Neural progenitor cell (in vitro differentiated cells): Measurements from ENCODE around the gene PPFIA3.

Experiments
- EZH2 ChIP-seq: fragments of 200-600 bp; sonication (generic); IDR thresholded peaks from 2 replicates; pipeline ENCODE4 v1.6.1; 2017; ENCODE audit warnings: antibody characterized with exemption, mild to moderate bottlenecking, moderate library complexity
- TF ChIP-seq, protein P1 (sequence below): fragments of 200-600 bp; sonication (generic); IDR thresholded peaks from 2 replicates; pipeline ENCODE4 v1.5.1; 2017; ENCODE audit warnings: antibody characterized with exemption, mild to moderate bottlenecking

DNA sequence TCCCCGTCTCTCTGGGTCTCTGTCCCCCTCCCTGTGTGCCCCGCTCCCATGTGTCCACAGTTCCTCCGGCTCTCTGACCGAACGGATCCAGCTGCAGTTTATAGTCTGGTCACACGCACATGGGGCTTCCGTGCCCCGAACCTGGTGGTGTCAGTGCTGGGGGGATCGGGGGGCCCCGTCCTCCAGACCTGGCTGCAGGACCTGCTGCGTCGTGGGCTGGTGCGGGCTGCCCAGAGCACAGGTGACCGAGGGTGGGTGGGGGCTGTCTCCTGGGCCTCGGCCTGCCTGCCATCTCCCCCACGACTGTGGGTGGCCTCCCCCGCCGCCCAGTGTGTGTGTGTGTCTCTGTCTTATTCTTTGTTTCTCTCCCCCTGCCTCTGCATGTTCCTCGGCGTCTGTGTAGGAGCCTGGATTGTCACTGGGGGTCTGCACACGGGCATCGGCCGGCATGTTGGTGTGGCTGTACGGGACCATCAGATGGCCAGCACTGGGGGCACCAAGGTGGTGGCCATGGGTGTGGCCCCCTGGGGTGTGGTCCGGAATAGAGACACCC, 48.6 kb downstream of the PPFIA3 start:
- TF ChIP-seq, protein P1, sequence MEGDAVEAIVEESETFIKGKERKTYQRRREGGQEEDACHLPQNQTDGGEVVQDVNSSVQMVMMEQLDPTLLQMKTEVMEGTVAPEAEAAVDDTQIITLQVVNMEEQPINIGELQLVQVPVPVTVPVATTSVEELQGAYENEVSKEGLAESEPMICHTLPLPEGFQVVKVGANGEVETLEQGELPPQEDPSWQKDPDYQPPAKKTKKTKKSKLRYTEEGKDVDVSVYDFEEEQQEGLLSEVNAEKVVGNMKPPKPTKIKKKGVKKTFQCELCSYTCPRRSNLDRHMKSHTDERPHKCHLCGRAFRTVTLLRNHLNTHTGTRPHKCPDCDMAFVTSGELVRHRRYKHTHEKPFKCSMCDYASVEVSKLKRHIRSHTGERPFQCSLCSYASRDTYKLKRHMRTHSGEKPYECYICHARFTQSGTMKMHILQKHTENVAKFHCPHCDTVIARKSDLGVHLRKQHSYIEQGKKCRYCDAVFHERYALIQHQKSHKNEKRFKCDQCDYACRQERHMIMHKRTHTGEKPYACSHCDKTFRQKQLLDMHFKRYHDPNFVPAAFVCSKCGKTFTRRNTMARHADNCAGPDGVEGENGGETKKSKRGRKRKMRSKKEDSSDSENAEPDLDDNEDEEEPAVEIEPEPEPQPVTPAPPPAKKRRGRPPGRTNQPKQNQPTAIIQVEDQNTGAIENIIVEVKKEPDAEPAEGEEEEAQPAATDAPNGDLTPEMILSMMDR: no peak
- no peak for TF ChIP-seq EZH2
